Measurements from ENCODE around the gene SMOC1. TPM values are rescaled to one million over a fixed set of nuclear protein-coding genes. Genes with fewer than 3 reads are reported as not detected.

Gene SMOC1, protein sequence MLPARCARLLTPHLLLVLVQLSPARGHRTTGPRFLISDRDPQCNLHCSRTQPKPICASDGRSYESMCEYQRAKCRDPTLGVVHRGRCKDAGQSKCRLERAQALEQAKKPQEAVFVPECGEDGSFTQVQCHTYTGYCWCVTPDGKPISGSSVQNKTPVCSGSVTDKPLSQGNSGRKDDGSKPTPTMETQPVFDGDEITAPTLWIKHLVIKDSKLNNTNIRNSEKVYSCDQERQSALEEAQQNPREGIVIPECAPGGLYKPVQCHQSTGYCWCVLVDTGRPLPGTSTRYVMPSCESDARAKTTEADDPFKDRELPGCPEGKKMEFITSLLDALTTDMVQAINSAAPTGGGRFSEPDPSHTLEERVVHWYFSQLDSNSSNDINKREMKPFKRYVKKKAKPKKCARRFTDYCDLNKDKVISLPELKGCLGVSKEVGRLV
- 10.2 TPM for polyA plus RNA-seq (2013, experiment 1 of 2)
- polyA plus RNA-seq (2013, experiment 2 of 2): 14.8 TPM

GRCh38 chr14:69879175-69880043 lies at the start of gene SMOC1:
Gene SMOC1 (plus strand): TSS chr14:69879416. CDS start chr14:69879679, 263 bp downstream.
- H3K9me3 ChIP-seq (ENCODE audit: insufficient read depth, low read depth, low read length): no peaks in the 10 kb centered on the region
- H3K27me3 ChIP-seq (ENCODE audit: insufficient read depth, low read length): peaks cover 49% of the 10 kb centered on the region
- peak within 1 kb of the TSS; percentile 37; the same call in 1 of the 2 replicates for H3K9ac ChIP-seq (ENCODE audit: low read depth, low read length)
- H3K27ac ChIP-seq (ENCODE audit: low read depth, low read length): no peak within 1 kb of the TSS
- H3K4me3 ChIP-seq (ENCODE audit: low read length): peak within 1 kb of the TSS; percentile 65
- H3K36me3 ChIP-seq (ENCODE audit: insufficient read depth, low read length): no peaks in the 10 kb centered on the region
- under 1% methylated on average over 67 of the region's 67 CpGs for WGBS
- H3K4me1 ChIP-seq (ENCODE audit: insufficient read depth, low read length): peaks cover 6% of the 10 kb centered on the region

GRCh38 chr14:69838881-69839416 lies 40.3 kb upstream of the SMOC1 start:
- Histone ChIP-seq H3K9me3 (ENCODE audit: insufficient read depth, low read depth, low read length) (no peaks in the 10 kb centered on the region), H3K27ac (ENCODE audit: low read depth, low read length) (no peak overlapping the region), H3K27me3 (ENCODE audit: insufficient read depth, low read length) (no peaks in the 10 kb centered on the region), H3K36me3 (ENCODE audit: insufficient read depth, low read length) (no peaks in the 10 kb centered on the region), H3K4me3 (ENCODE audit: low read length) (no peak overlapping the region), H3K9ac (ENCODE audit: low read depth, low read length) (no peak overlapping the region), H3K4me1 (ENCODE audit: insufficient read depth, low read length) (peaks cover 20% of the 10 kb centered on the region)
- 98% methylated on average over 3 of the region's 3 CpGs for WGBS

DNA sequence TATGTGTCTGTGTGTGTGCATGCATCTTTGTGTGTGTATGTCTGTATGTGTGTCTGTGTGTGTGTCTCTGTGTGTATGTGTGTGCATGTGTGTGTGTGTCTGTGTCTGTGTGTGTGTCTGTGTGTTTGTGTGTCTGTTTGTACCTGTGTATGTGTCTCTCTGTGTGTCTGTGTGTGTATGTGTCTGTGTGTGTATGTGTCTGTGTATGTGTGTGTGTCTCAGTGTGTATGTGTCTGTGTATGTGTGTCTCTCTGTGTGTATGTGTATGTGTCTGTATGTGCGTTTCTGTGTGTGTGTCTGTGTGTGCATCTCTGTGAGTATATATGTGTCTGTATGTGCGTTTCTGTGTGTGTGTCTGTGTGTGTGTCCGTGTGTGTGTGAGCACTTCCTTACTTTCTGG lies 39.6 kb upstream of the SMOC1 start:
- H3K27ac ChIP-seq (ENCODE audit: low read depth, low read length): no peak overlapping the region
- peaks cover 20% of the 10 kb centered on the region for H3K4me1 ChIP-seq (ENCODE audit: insufficient read depth, low read length)
- H3K4me3 ChIP-seq (ENCODE audit: low read length): no peak overlapping the region
- H3K27me3 ChIP-seq (ENCODE audit: insufficient read depth, low read length): no peaks in the 10 kb centered on the region
- WGBS: 85% methylated on average over 3 of the region's 3 CpGs
- H3K36me3 ChIP-seq (ENCODE audit: insufficient read depth, low read length): no peaks in the 10 kb centered on the region
- H3K9ac ChIP-seq (ENCODE audit: low read depth, low read length): no peak overlapping the region
- H3K9me3 ChIP-seq (ENCODE audit: insufficient read depth, low read depth, low read length): no peaks in the 10 kb centered on the region

GRCh38 chr14:69841656-69842055 lies 37.6 kb upstream of the SMOC1 start:
- Histone ChIP-seq H3K9me3 (ENCODE audit: insufficient read depth, low read depth, low read length) (no peaks in the 10 kb centered on the region), H3K4me1 (ENCODE audit: insufficient read depth, low read length) (peaks cover 20% of the 10 kb centered on the region), H3K27ac (ENCODE audit: low read depth, low read length) (no peak overlapping the region), H3K9ac (ENCODE audit: low read depth, low read length) (no peak overlapping the region), H3K27me3 (ENCODE audit: insufficient read depth, low read length) (no peaks in the 10 kb centered on the region), H3K4me3 (ENCODE audit: low read length) (no peak overlapping the region), H3K36me3 (ENCODE audit: insufficient read depth, low read length) (no peaks in the 10 kb centered on the region)
- WGBS: 67% methylated on average over 5 of the region's 5 CpGs

DNA sequence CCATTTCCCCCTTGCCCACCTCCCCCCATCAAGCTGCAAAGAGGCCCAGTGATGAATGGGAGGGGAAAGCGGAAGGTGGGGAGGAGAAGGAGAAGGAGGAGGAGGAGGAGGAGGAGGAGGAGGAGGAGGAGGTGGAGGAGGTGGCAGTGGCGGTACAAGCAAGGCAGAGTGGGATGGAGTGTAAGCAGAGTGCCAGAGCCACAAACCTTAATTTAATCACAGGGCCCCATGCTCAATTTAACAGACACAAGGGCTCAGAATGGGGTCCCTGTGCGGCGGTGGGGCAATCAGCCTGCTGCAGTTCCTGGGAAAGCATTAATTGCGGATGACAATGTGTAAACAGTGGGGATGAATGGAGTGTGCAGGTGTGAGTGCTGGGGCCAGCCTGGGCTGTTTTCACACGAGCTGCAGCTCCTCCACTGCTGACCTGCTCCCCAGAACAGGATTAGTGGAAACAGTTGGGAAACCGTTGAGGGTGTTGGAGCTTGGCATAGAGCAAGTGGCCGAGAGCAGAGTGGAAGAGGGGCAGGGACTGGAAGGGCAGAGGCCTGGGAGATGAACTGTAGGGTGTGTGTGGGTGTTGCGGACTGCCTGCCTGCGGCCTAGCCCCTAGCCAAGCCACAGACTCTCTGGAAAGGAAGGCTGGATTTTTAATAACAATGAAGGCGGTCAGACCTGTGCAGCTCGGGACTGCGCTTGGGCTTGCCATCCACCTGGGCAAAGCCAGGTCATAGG lies 36.4 kb upstream of the SMOC1 start:
- H3K4me1 ChIP-seq (ENCODE audit: insufficient read depth, low read length): peaks cover 20% of the 10 kb centered on the region
- 62% methylated on average over 11 of the region's 13 CpGs for WGBS

DNA sequence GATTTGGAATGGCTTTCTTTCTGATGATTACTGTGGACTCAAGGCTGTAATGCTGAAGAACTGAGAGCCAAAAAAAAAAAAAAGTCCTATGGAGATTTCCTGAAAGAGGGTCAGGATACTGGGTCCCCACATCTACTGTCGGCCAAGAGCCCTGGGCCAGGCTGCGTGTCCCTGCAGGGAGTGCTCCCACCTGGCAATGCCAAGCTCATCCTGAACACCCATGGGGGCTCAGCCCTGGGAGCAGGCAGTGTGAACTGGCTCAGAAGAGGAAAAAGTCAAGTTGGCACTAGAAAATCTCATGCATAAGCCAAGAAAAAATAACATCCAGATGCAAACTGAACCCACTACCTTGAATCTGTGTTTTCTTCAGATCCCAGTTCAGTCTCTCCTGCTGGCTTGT lies 35.0 kb upstream of the SMOC1 start:
- Histone ChIP-seq H3K4me3 (ENCODE audit: low read length) (no peak overlapping the region), H3K9me3 (ENCODE audit: insufficient read depth, low read depth, low read length) (no peaks in the 10 kb centered on the region), H3K9ac (ENCODE audit: low read depth, low read length) (no peak overlapping the region), H3K27ac (ENCODE audit: low read depth, low read length) (no peak overlapping the region), H3K27me3 (ENCODE audit: insufficient read depth, low read length) (no peaks in the 10 kb centered on the region), H3K4me1 (ENCODE audit: insufficient read depth, low read length) (peaks cover 20% of the 10 kb centered on the region), H3K36me3 (ENCODE audit: insufficient read depth, low read length) (no peaks in the 10 kb centered on the region)
- 94% methylated on average over 2 of the region's 2 CpGs for WGBS

More for the DNA sequence above, 36.4 kb upstream of the SMOC1 start:
- no peak overlapping the region for H3K9ac ChIP-seq (ENCODE audit: low read depth, low read length)
- no peaks in the 10 kb centered on the region for H3K27me3 ChIP-seq (ENCODE audit: insufficient read depth, low read length)
- H3K27ac ChIP-seq (ENCODE audit: low read depth, low read length): no peak overlapping the region
- no peak overlapping the region for H3K4me3 ChIP-seq (ENCODE audit: low read length)
- H3K36me3 ChIP-seq (ENCODE audit: insufficient read depth, low read length): no peaks in the 10 kb centered on the region
- no peaks in the 10 kb centered on the region for H3K9me3 ChIP-seq (ENCODE audit: insufficient read depth, low read depth, low read length)

- Histone ChIP-seq H3K27me3 (ENCODE audit: insufficient read depth, low read length) (no peaks in the 10 kb centered on the region), H3K9ac (ENCODE audit: low read depth, low read length) (no peak overlapping the region), H3K4me3 (ENCODE audit: low read length) (no peak overlapping the region), H3K27ac (ENCODE audit: low read depth, low read length) (no peak overlapping the region), H3K9me3 (ENCODE audit: insufficient read depth, low read depth, low read length) (no peaks in the 10 kb centered on the region), H3K4me1 (ENCODE audit: insufficient read depth, low read length) (peaks cover 20% of the 10 kb centered on the region), H3K36me3 (ENCODE audit: insufficient read depth, low read length) (no peaks in the 10 kb centered on the region)
- 93% methylated on average over 2 of the region's 2 CpGs for WGBS
These were observed 34.1 kb upstream of the SMOC1 start for GRCh38 chr14:69845050-69845581.

DNA sequence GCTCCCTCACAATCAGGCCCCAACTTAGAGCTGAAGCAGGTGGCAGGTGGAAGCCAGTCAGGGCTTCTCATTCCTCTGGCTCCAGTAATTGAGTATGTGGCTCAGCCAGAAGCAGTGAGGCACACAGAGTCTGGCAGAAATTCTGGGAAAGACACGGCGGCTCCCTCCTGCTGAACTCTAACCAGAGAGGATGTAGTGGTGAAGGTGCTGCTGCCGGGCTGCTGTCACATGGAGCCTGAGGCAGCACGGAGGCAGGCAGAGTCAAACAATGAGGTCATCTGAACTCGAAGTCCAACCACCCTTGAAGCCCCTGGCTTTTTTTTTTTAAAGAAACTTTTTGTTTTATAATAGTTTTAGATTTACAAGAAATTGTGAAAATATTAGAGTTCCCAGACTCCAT lies 33.4 kb upstream of the SMOC1 start:
- peaks cover 20% of the 10 kb centered on the region for H3K4me1 ChIP-seq (ENCODE audit: insufficient read depth, low read length)
- H3K4me3 ChIP-seq (ENCODE audit: low read length): no peak overlapping the region
- no peak overlapping the region for H3K27ac ChIP-seq (ENCODE audit: low read depth, low read length)
- H3K9ac ChIP-seq (ENCODE audit: low read depth, low read length): no peak overlapping the region
- WGBS: 66% methylated on average over 4 of the region's 5 CpGs
- H3K9me3 ChIP-seq (ENCODE audit: insufficient read depth, low read depth, low read length): no peaks in the 10 kb centered on the region
- no peaks in the 10 kb centered on the region for H3K27me3 ChIP-seq (ENCODE audit: insufficient read depth, low read length)
- no peaks in the 10 kb centered on the region for H3K36me3 ChIP-seq (ENCODE audit: insufficient read depth, low read length)

GRCh38 chr14:69848156-69848555 lies 31.1 kb upstream of the SMOC1 start:
- Histone ChIP-seq H3K4me1 (ENCODE audit: insufficient read depth, low read length) (peaks cover 2% of the 10 kb centered on the region; the same call in 1 of the 2 replicates), H3K4me3 (ENCODE audit: low read length) (no peak overlapping the region), H3K27me3 (ENCODE audit: insufficient read depth, low read length) (no peaks in the 10 kb centered on the region), H3K36me3 (ENCODE audit: insufficient read depth, low read length) (no peaks in the 10 kb centered on the region), H3K9ac (ENCODE audit: low read depth, low read length) (no peak overlapping the region), H3K27ac (ENCODE audit: low read depth, low read length) (no peak overlapping the region), H3K9me3 (ENCODE audit: insufficient read depth, low read depth, low read length) (no peaks in the 10 kb centered on the region)
- WGBS: 94% methylated on average over 1 of the region's 2 CpGs

GRCh38 chr14:69848903-69849391 lies 30.3 kb upstream of the SMOC1 start:
- Histone ChIP-seq H3K9ac (ENCODE audit: low read depth, low read length) (no peak overlapping the region), H3K27me3 (ENCODE audit: insufficient read depth, low read length) (no peaks in the 10 kb centered on the region), H3K36me3 (ENCODE audit: insufficient read depth, low read length) (no peaks in the 10 kb centered on the region), H3K4me3 (ENCODE audit: low read length) (no peak overlapping the region), H3K27ac (ENCODE audit: low read depth, low read length) (no peak overlapping the region), H3K9me3 (ENCODE audit: insufficient read depth, low read depth, low read length) (no peaks in the 10 kb centered on the region), H3K4me1 (ENCODE audit: insufficient read depth, low read length) (no peaks in the 10 kb centered on the region)
- WGBS: 91% methylated on average over 5 of the region's 6 CpGs
